Activated effector memory CD4-positive, alpha-beta T cell treated with Interleukin-2 at 50 U/mL for 16 hours (primary cell): ENCODE measurements around the gene TRAPPC2.

Experiments
- DNase-seq: peaks from one replicate; pipeline ENCODE4 v3.0.0-alpha.2; 2020

TRAPPC2 gene

DNA sequence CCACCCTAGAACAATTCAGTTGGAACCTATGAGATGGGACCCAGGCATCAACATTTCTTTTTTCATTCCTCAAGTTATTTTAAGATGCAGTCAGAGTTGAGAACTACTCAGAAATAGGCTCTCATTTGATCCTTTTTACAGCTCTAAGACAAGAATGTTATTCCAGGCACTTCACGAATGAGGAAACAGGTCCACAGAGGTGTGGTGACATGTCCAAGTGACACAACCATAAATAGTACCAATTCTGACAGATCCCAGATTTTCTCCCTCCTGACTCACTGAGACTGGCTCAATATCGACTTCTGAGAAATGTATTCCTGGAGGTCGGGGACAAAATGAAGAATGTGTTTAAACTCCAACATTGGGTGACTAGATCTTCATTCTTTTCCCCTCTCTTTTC is 70.4 kb downstream of the TRAPPC2 start:
- DNase-seq, result no peak

DNA sequence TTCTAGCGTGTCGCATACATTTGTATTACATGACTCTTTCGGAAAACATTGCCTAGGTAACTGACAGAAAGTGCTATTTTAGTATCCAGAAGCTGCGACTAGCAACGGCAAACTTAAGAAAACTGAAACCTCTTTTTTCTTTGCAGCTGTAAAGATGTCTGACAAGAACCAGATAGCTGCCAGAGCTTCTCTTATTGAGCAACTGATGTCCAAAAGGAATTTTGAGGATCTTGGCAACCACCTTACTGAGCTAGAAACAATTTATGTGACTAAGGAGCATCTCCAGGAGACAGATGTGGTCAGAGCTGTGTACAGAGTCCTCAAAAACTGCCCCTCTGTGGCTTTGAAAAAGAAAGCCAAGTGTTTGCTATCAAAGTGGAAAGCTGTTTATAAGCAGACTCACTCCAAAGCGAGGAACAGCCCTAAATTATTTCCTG is 72.0 kb downstream of the TRAPPC2 start:
- no peak for DNase-seq
